Stimulated activated naive CD4-positive, alpha-beta T cell (primary cell): Measurements from ENCODE around the gene C17orf58.

ENCODE experiments used
- DNase-seq, 6 experiments: peaks; one replicate each; lab custom pipeline; 2025; lab: John Stamatoyannopoulos, UW

C17orf58 gene

DNA sequence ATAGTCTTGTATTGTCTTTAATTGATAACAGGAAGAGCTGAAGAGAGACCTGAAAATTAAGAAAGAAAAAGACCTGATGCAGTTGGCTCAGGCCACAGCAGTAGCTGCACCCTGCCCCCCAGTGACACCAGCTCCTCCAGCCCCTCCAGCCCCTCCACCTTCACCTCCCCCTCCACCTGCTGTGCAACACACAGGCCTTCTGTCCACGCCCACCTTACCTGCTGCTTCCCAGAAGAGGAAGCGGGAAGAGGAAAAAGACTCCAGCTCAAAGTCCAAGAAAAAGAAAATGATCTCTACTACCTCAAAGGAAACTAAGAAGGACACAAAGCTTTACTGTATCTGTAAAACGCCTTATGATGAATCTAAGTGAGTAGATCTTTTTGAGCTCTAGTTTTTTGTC lies 36.8 kb downstream of the C17orf58 start:
- DNase-seq, result no peak

DNA sequence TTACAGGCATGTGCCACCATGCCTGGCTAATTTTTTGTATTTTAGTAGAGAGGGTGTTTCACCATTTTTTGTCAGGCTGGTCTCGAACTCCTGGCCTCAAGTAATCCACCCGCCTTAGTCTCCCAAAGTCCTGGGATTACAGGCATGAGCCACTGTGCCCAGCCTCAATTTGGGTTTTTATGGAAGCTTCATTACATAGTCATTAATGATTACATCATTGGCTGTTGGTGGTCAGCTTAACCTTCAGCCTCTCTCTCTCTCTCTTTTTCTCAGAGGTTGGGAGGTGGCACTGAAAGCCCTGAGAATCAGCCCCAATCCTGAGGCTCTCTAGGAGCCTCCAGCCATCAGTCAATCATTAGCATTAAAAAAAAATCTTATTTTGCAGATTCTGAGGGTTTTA lies 45.3 kb downstream of the C17orf58 start:
- DNase-seq, result no peak

- no peak for DNase-seq
Observed at GRCh38 chr17:67947325-67947813, 48.9 kb downstream of the C17orf58 start.

GRCh38 chr17:67946513-67946912 lies 49.8 kb downstream of the C17orf58 start:
- no peak for DNase-seq

DNA sequence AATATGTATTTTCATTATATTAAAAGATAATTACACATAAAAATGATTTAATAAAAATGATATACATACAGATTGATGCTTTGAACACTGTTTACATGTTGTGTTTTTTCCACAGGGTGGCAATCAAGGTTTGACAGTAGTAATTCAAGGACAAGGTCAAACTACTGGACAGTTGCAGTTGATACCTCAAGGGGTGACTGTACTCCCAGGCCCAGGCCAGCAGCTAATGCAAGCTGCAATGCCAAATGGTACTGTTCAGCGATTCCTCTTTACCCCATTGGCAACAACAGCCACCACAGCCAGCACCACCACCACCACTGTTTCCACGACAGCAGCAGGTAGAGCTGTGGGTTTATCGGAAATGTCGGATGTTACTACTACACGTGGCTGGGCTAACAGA lies 52.2 kb downstream of the C17orf58 start:
- no peak for DNase-seq

DNA sequence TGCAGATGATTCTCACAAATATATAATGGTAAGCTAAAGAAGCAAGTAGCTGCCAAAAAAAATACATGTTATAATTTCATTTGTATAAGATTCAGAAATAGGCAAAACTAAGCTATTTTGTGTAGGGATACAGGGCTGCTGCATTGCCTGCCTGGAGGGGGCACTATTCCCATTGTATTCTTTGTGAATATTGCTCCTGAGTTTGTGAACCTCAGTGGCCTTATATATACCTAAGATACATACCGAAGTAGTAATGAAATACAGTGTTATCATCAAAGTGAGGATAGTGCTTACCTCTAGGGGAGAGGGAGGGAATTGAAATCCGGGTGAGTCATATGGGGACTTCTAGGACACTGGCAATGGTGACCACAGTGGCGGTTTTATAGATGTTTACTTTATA lies 53.5 kb downstream of the C17orf58 start:
- no peak for DNase-seq
